GM18508 (cell line): ENCODE measurements around the gene EMILIN2.

ENCODE experiments used
- ATAC-seq: cut with Tn5 transposase; IDR thresholded peaks from one replicate; pipeline ENCODE4 v1.9.1; 2021; ENCODE audit warnings: moderate number of reproducible peaks; ENCODE audit not compliant: insufficient read depth, unreplicated experiment

Gene EMILIN2

DNA sequence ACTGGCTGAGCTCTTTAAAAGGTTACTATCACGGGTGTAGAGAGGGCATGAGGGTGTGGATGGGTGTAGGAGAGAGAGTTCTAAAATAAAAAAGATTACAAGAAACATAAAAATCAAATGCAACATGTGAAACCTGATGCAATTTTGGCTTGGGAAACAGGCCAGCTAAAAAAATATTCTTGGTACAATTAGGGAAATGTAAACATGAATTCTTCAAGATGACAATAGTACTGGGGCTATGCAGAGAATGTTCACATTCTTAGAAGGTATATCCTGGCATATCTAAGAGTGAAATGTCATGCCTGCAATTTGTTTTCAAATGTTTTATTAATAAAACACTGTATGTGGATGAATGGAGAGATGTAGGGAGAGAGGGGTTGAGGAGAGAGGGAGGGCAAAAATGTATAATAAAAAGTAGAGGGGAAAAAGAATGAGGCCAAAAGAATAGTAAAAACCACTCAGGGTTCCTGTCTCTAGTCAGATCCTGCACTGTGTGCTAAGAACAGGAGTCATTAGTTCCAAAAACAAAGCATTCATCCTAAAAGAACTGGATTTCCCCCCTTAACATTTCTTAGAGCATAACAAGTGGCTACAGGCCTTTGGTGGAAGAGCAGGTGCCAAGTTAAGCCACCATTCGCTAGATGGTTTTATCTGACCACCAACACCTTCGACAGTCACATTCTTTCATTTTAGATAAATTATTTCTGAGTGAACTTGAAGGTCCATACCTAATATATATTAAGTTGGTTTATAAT lies 88.8 kb downstream of the EMILIN2 start:
- ATAC-seq: no peak

DNA sequence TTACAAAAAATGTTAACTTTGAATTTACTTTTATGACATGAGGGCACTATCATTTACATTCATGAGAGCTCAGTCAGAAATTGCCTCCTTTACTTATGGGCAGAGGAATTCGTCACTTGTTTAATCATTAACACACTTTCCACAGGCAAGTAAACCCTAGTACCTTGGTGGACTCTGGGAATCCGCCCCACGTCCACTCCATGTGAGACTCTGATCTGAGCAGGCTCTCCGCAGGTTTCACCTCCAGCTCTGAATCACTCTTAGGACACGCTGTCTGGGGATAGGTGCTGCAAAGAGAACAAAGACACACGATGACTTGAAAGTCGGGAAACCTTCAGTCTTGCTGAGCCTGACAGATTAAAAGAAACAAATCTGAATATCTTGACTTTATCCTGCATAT lies 92.5 kb downstream of the EMILIN2 start:
- no peak for ATAC-seq

GRCh38 chr18:2948038-2948437 lies 101.2 kb downstream of the EMILIN2 start:
- ATAC-seq: no peak

- no peak for ATAC-seq
Measured at GRCh38 chr18:2952605-2953004, 105.8 kb downstream of the EMILIN2 start.

DNA sequence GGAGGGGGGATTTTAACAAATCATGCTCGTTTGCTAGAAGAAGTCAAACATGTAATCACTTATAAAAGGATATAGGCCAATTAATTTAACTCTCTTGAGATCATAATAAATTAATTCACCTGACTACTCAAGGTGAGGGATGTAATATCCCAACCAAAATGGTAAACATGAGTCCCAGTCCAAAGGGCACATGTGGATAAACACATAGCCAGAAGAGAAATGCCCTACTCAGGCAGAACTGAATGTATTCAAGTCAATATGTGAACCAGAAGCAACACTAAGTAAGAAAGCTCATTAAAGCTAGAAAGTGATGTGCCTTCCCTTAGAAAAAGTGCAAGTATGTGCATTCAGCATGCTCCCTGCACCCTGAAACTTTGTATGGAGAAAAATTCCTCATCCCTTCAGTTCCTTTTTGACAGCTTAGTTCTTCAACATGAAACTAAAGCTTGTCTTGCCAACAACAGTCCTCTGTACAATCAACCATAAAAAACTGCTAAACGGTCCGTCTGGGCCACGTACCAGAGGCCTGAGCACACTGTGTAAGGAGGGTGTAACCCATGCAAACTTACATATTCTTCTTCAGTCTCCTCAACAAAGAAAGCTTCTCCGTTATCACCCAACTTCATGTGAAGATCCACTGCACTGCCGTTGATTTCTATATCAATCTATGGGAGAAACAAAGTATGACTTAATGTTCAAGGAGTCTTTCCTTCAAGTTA lies 107.3 kb downstream of the EMILIN2 start:
- no peak for ATAC-seq

- ATAC-seq: no peak
Measured at GRCh38 chr18:2954869-2955645, 108.3 kb downstream of the EMILIN2 start.

GRCh38 chr18:2956056-2956455 lies 109.2 kb downstream of the EMILIN2 start:
- no peak for ATAC-seq

- no peak for ATAC-seq
Measured at GRCh38 chr18:2958819-2959298, 112.1 kb downstream of the EMILIN2 start.

DNA sequence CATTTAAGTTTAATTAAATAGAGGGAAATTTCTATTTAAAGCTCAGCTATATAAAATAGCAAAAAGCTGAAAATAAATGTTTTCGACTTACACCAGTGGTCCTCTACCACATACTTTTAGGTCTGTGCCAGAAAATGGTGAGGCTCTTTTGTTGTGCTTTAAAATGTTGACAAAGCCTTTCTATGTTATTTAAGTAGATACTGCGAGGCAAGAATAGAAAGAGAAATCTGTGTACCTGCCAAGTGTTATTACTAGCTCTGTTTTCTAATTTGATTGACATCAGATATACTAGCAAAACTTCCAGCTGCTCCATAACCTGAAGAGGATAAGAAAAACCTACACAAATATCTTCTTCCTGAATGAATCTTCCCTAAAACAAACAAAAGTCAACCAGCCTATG lies 112.5 kb downstream of the EMILIN2 start:
- no peak for ATAC-seq

DNA sequence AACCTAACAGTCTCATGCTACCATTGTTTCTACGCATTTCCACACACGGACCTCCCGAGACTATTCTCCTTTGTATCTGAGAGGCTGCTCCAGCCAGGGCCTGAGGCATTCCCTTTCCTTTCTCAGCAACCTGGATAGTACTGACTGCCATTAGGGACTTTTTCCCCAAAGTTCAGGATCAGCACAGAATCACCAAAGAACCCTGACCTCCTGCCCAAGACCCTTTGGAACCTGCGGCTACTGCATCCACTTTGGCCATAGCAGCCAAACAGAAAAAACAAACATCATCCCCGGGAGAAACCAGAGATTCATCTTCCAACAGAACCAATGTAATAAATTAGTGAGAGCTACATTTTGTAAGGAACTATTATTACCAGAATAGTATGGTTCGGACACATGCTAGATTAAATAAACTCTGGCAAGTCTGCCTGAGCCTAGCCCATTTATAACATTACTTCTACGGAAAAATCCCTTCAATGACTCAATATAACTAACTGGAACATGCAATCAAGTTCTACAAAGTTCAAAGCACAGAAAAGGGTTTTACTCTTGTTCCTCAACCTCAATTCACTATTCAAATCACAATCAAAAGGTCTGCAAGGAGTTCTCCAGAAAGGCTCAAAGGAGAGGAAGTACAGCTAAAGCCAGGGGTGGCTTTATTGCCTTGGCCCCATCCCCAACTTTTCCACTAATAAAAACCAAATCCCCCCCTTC lies 114.3 kb downstream of the EMILIN2 start:
- ATAC-seq: no peak

- no peak for ATAC-seq
Measured at GRCh38 chr18:2961821-2962220, 115.0 kb downstream of the EMILIN2 start.

DNA sequence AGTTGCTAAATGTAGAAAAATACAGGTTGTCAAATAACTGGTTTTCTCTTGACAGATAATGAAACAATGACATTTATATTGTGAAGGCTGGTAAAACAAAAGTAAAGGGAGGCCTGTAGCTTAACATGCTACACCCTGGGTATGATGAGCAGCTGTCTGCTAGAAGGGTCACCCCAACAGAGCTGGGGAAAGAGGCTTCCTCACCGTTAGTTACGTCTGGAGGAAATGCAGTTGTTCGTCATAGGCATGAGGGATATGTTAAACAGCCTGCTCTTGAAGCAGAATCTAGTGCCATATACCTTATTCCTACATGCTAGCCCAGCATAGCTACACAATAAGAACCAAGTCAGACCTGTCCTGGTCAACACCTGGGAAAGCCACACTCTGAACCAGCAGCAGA lies 116.2 kb downstream of the EMILIN2 start:
- ATAC-seq: no peak

GRCh38 chr18:2964361-2965010 lies 117.7 kb downstream of the EMILIN2 start:
- no peak for ATAC-seq
